Coronary artery (tissue), 2 donors: ENCODE data around the gene MARCKSL1.
"Not testable (repeated sequence)": the region's sequence is repeated elsewhere in the genome, so short reads cannot be mapped to it uniquely, and the experiment has no call there.

ENCODE experiments used
- DNase-seq: peaks from one replicate; pipeline ENCODE4 v3.0.0-alpha.2; 2017; ENCODE audit warnings: low spot score
- H3K27ac ChIP-seq, 2 donors: fragments of 200-600 bp; sonication (generic); one replicate each; pipeline ENCODE4 v1.5.1; 2016 to 2019
- H3K4me3 ChIP-seq: fragments of 200-600 bp; sonication (generic); 2 replicates; pipeline ENCODE4 v1.5.1; 2016; ENCODE audit warnings: mild to moderate bottlenecking, moderate library complexity
- CTCF ChIP-seq: fragments of 200-600 bp; sonication (generic); IDR thresholded peaks from one replicate; pipeline ENCODE4 v1.5.1; 2019; ENCODE audit warnings: antibody characterized with exemption

MARCKSL1 gene

GRCh38 chr1:32289256-32289655, 46.8 kb downstream of the MARCKSL1 start:
- H3K27ac ChIP-seq, result no peak overlapping the region
- no peak for DNase-seq
- no peak for TF ChIP-seq CTCF
- H3K4me3 ChIP-seq, result no peak overlapping the region

DNA sequence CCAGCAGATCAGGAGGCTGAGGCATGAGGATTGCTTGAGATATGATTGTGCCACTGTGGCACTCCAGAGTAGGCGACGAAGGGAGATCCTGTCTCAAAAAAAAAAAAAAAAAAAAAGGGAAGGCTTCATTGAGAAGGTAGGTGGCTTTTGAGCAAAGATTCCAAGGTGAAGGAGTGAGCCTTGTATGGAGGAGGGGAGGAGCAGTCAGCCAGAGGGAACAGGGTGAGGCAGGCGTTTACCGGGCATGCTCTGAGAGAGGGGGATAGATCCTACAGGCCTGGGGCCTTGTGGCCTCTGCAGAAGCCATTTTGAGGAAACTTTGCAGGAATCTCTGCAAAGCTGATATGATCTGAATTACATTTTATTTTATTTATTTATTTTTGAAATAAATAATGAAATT, 49.3 kb downstream of the MARCKSL1 start:
- H3K27ac ChIP-seq, result no peak overlapping the region
- no peak for DNase-seq
- H3K4me3 ChIP-seq, result no peak overlapping the region
- TF ChIP-seq CTCF, result no peak

DNA sequence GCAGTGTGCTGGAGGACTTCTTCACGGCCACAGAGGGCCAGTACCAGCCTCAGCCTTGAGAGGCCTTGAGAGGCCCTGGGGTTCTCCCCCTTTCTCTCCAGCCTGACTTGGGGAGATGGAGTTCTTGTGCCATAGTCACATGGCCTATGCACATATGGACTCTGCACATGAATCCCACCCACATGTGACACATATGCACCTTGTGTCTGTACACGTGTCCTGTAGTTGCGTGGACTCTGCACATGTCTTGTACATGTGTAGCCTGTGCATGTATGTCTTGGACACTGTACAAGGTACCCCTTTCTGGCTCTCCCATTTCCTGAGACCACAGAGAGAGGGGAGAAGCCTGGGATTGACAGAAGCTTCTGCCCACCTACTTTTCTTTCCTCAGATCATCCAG, 50.4 kb downstream of the MARCKSL1 start:
- Histone ChIP-seq H3K4me3 (no peak overlapping the region), H3K27ac (no peak overlapping the region)
- TF ChIP-seq CTCF, result no peak
- no peak for DNase-seq

DNA sequence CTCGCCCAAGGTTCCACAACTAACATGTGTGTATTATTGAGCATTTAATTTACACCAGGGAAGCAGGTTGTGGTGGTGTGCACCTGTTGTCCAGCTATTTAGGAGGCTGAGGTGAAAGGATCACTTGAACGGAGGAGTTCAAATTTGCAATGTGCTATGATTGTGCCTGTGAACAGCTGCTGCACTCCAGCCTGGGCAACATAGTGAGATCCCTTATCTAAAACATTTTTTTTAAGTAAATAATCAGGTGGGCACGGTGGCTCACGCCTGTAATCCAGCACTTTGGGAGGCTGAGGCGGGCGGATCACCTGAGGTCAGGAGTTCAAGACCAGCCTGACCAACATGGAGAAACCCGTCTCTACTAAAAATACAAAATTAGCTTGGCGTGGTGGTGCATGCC, 51.3 kb downstream of the MARCKSL1 start:
- H3K27ac ChIP-seq, DNase-seq, H3K4me3 ChIP-seq: not testable (repeated sequence)
